Esophagus squamous epithelium (tissue), 5 donors: ENCODE results near the gene SLIT1. TPM values are rescaled to one million over a fixed set of nuclear protein-coding genes. Genes with fewer than 3 reads are reported as not detected.

Source experiments
- DNase-seq: peaks from one replicate; lab custom pipeline; 2025; lab: John Stamatoyannopoulos, UW
- H3K27ac ChIP-seq, 4 donors: fragments of 200-600 bp; sonication (generic); one replicate each; pipeline ENCODE4 v1.5.1; 2016 to 2019; ENCODE audit warnings: mild to moderate bottlenecking in 1 of 4
- H3K27me3 ChIP-seq, 4 donors: fragments of 200-600 bp; sonication (generic); 1 replicate in 3 of 4; 2 replicates in 1 of 4; pipeline versions ENCODE4 v1.5.1 to v1.6.0; 2017 to 2021; ENCODE audit warnings: antibody characterized with exemption in 1 of 4
- H3K36me3 ChIP-seq, 3 donors: fragments of 200-600 bp; sonication (generic); one replicate each; pipeline ENCODE4 v1.5.1; 2016 to 2019
- H3K4me1 ChIP-seq, 3 donors: fragments of 200-600 bp; sonication (generic); one replicate each; pipeline ENCODE4 v1.5.1; 2017 to 2019
- H3K4me3 ChIP-seq, 4 donors: fragments of 200-600 bp; sonication (generic); 1 replicate in 3 of 4; 2 replicates in 1 of 4; pipeline ENCODE4 v1.5.1; 2016 to 2019; ENCODE audit warnings: mild to moderate bottlenecking in 2 of 4, moderate library complexity in 1 of 4
- H3K9me3 ChIP-seq, 3 donors: fragments of 200-600 bp; sonication (generic); one replicate each; pipeline ENCODE4 v1.5.1; 2016 to 2019
- CTCF ChIP-seq, 6 experiments: fragments of 450-650 bp in 4 of 6; fragments of 200-600 bp in 2 of 6; sonication (generic) in 2 of 6; IDR thresholded peaks; one replicate each; pipeline ENCODE4 v1.5.1; 2016 to 2019; ENCODE audit warnings: antibody characterized with exemption in 6 of 6, mild to moderate bottlenecking in 4 of 6, moderate library complexity in 4 of 6
- POLR2A ChIP-seq, 4 donors: fragments of 450-650 bp; IDR thresholded peaks; one replicate each; pipeline ENCODE4 v1.6.1; 2017; ENCODE audit warnings: antibody characterized with exemption in 4 of 4, mild to moderate bottlenecking in 4 of 4, moderate library complexity in 3 of 4
- WGBS, 2 donors: methylation state at CpG; one replicate each; pipeline ENCODE4 v1.1.5; 2018; 5-methylcytosine and 5-hydroxymethylcytosine counted together
- intact Hi-C: fragments of 100-400 bp; cut with DNase I; formaldehyde crosslinking; loops from one replicate; pipeline ENCODE4 v1.15.0; 2022
- total RNA-seq, 4 donors: library from RNA; depleted of rRNA; stranded (reverse); fragments of >200 nt; gene quantifications; one replicate each; pipeline ENCODE4 v1.1.0, GENCODE V29; 2016
- donor health status: DM: yes; HTN: yes; CAD: no.

The SLIT1 gene
- total RNA-seq, 4 donors from 2014 or later: not detected

GRCh38 chr10:97053276-97053675 is 132.5 kb downstream of the SLIT1 start:
- H3K4me1 ChIP-seq: no peaks in the 10 kb centered on the region
- TF ChIP-seq POLR2A (IDR thresholded peaks at IDR 0.05) (no peak), CTCF (IDR thresholded peaks at IDR 0.05) (no peak)
- H3K36me3 ChIP-seq: no peaks in the 10 kb centered on the region
- no peak for DNase-seq
- H3K27ac ChIP-seq: no peak overlapping the region
- H3K27me3 ChIP-seq: peaks cover 0 to 5% (median 0%) of the 10 kb centered on the region in 4 donors
- H3K9me3 ChIP-seq: no peaks in the 10 kb centered on the region
- 68 to 83% methylated on average over 1 to 2 of the region's 2 CpGs for WGBS, 2 donors
- intact Hi-C loops: no loop called here
- no peak overlapping the region for H3K4me3 ChIP-seq

GRCh38 chr10:97050956-97051496 is 134.7 kb downstream of the SLIT1 start:
- Histone ChIP-seq H3K27ac (no peak overlapping the region), H3K9me3 (no peaks in the 10 kb centered on the region), H3K27me3 (peaks cover 0 to 7% (median 0%) of the 10 kb centered on the region in 4 donors), H3K4me3 (no peak overlapping the region), H3K4me1 (peaks cover 0 to 6% (median 0%) of the 10 kb centered on the region in 3 donors), H3K36me3 (no peaks in the 10 kb centered on the region)
- no peak for DNase-seq
- intact Hi-C loops: no loop called here
- 53 to 55% methylated on average over 4 of the region's 4 CpGs for WGBS, 2 donors
- no peak for TF ChIP-seq CTCF (IDR thresholded peaks at IDR 0.05)

DNA sequence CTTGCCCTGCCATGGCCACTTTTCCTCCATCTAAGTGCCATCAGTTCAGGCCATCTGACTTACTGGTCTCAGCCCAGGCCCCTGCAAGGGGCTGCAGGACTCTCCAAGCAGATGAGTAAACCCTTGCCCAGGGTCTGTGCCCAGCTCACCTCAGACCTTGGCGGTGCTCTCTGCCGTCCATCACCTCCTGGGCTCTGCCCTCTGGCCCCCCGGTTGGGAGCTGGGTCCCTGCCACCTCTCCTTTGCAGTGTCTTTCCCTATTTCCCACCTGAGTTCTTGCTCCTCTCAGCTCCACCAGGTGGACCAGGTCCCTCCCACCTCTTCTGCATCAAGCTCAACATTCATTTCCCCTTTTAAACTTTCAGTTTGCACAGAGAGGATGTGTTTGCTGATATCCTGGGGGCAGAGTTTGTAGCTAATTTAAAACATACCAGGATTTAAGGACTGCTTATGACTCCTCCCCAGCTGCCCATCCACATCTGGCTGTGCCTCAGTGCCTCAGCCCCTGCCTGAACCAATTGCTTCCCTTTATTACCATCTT is 135.5 kb downstream of the SLIT1 start:
- Histone ChIP-seq H3K27me3 (peaks cover 0 to 7% (median 0%) of the 10 kb centered on the region in 4 donors), H3K9me3 (no peaks in the 10 kb centered on the region), H3K27ac (no peak overlapping the region), H3K4me3 (no peak overlapping the region), H3K4me1 (peaks cover 0 to 6% (median 0%) of the 10 kb centered on the region in 3 donors), H3K36me3 (no peaks in the 10 kb centered on the region)
- 68 to 86% methylated on average over 3 of the region's 3 CpGs for whole genome bisulfite sequencing, 2 donors
- TF ChIP-seq POLR2A (IDR thresholded peaks at IDR 0.05) (no peak), CTCF (IDR thresholded peaks at IDR 0.05) (no peak)
- DNase-seq: no peak
- intact Hi-C loops: no loop called here

DNA sequence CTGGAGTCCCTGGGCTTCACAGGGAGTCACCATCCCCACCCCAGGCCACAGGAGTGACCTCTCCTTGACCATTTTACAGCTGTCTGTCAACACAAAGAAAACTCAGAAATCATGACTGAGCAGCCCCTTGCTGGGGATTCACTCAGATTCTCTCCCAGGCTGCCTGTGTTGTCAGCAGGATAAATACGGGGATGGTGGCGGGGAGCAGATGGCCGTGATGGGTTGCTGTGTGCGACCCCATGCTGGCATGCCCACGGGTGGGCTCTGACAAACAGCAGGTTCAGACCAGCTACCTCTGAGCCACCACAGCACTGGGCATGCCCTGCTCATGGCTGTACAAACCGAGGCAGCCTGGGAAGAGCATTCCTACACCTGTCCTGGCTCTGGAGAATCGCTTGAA is 136.1 kb downstream of the SLIT1 start:
- Histone ChIP-seq H3K27me3 (peaks cover 0 to 7% (median 0%) of the 10 kb centered on the region in 4 donors), H3K27ac (no peak overlapping the region), H3K4me1 (peaks cover 0 to 6% (median 0%) of the 10 kb centered on the region in 3 donors), H3K4me3 (no peak overlapping the region), H3K36me3 (no peaks in the 10 kb centered on the region), H3K9me3 (no peaks in the 10 kb centered on the region)
- no peak for TF ChIP-seq CTCF (IDR thresholded peaks at IDR 0.05)
- DNase-seq: no peak
- intact Hi-C loops: no loop called here
- 62 to 88% methylated on average over 5 to 6 of the region's 7 CpGs for WGBS, 2 donors

GRCh38 chr10:97048649-97049427 is 136.9 kb downstream of the SLIT1 start:
- intact Hi-C loops: no loop called here
- no peak for TF ChIP-seq POLR2A (IDR thresholded peaks at IDR 0.05)
- no peak for TF ChIP-seq CTCF (IDR thresholded peaks at IDR 0.05)
- H3K4me1 ChIP-seq: peaks cover 0 to 6% (median 0%) of the 10 kb centered on the region in 3 donors
- H3K27ac ChIP-seq: no peak overlapping the region
- DNase-seq: no peak
- H3K9me3 ChIP-seq: no peaks in the 10 kb centered on the region
- no peaks in the 10 kb centered on the region for H3K36me3 ChIP-seq
- no peak overlapping the region for H3K4me3 ChIP-seq
- peaks cover 0 to 7% (median 0%) of the 10 kb centered on the region in 4 donors for H3K27me3 ChIP-seq
- 87 to 92% methylated on average over 16 to 19 of the region's 23 CpGs for WGBS, 2 donors
